Neural progenitor cell (in vitro differentiated cells): ENCODE measurements around the gene PHLDB2.

Experiments used
- EZH2 ChIP-seq: fragments of 200-600 bp; sonication (generic); IDR thresholded peaks from 2 replicates; pipeline ENCODE4 v1.6.1; 2017; ENCODE audit warnings: antibody characterized with exemption, mild to moderate bottlenecking, moderate library complexity
- EZH2phosphoT487 ChIP-seq: fragments of 200-600 bp; sonication (generic); IDR thresholded peaks from 2 replicates; pipeline ENCODE4 v1.6.1; 2017; ENCODE audit warnings: antibody characterized with exemption
- TF ChIP-seq, protein P1 (sequence below): fragments of 200-600 bp; sonication (generic); IDR thresholded peaks from 2 replicates; pipeline ENCODE4 v1.5.1; 2017; ENCODE audit warnings: antibody characterized with exemption, mild to moderate bottlenecking

DNA sequence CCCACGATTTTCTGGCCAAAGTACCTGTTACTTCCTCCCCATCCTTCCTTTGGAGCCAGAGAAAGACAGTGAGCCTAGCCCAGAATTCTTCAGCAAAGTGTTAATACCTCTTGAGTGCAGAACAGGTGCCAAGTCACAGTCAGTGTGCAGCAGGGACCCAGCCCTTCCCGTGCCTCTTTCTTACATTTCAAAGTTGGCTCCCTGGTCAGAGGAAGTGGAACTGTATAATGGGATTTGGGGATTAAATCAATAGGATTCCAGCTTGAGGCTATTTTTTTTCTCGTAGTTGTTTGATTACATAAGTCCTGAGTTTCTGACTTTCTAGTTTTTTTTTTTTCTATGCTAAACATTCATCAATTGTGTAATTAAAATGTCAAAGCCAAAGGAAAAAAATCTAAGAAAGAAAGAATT, 67.2 kb downstream of the PHLDB2 start:
- TF ChIP-seq, protein P1, sequence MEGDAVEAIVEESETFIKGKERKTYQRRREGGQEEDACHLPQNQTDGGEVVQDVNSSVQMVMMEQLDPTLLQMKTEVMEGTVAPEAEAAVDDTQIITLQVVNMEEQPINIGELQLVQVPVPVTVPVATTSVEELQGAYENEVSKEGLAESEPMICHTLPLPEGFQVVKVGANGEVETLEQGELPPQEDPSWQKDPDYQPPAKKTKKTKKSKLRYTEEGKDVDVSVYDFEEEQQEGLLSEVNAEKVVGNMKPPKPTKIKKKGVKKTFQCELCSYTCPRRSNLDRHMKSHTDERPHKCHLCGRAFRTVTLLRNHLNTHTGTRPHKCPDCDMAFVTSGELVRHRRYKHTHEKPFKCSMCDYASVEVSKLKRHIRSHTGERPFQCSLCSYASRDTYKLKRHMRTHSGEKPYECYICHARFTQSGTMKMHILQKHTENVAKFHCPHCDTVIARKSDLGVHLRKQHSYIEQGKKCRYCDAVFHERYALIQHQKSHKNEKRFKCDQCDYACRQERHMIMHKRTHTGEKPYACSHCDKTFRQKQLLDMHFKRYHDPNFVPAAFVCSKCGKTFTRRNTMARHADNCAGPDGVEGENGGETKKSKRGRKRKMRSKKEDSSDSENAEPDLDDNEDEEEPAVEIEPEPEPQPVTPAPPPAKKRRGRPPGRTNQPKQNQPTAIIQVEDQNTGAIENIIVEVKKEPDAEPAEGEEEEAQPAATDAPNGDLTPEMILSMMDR: no peak
- TF ChIP-seq EZH2 (no peak), EZH2phosphoT487 (peak; percentile 62)
